Measurements from ENCODE around the gene LINGO3. TPM values are rescaled to one million over a fixed set of nuclear protein-coding genes. Genes with fewer than 3 reads are reported as not detected.

LINGO3 gene
- total and polyA plus RNA-seq, 2 of the 8 experiments (the other 6 are each of a cell fraction or from before 2014, with no cell fraction given), result 0.59 TPM; not detected in 1

GRCh38 chr19:2335848-2336247 lies 27.9 kb upstream of the LINGO3 start (continued):
- TF ChIP-seq EGR1 (IDR thresholded peaks at IDR 0.05; ENCODE audit: borderline replicate concordance, low read depth, low read length) (no peak), HDAC6 (IDR thresholded peaks at IDR 0.05; ENCODE audit: low read depth, low read length) (no peak), CREB1 (IDR thresholded peaks at IDR 0.05) (no peak), GABPA (IDR thresholded peaks at IDR 0.05; ENCODE audit: borderline replicate concordance, insufficient read depth, low read length) (no peak), CHD7 (IDR thresholded peaks at IDR 0.05; ENCODE audit: insufficient replicate concordance, low read length) (no peak)
